HG03575 (cell line): ENCODE measurements around the gene CNTROB.
"Not testable (repeated sequence)": the region's sequence is repeated elsewhere in the genome, so short reads cannot be mapped to it uniquely, and the experiment has no call there.

Source experiments
- ATAC-seq: cut with Tn5 transposase; IDR thresholded peaks from one replicate; pipeline ENCODE4 v1.9.1; 2021; ENCODE audit not compliant: unreplicated experiment, insufficient number of reproducible peaks, low FRiP score; ENCODE audit errors: extremely low read depth

CNTROB gene

DNA sequence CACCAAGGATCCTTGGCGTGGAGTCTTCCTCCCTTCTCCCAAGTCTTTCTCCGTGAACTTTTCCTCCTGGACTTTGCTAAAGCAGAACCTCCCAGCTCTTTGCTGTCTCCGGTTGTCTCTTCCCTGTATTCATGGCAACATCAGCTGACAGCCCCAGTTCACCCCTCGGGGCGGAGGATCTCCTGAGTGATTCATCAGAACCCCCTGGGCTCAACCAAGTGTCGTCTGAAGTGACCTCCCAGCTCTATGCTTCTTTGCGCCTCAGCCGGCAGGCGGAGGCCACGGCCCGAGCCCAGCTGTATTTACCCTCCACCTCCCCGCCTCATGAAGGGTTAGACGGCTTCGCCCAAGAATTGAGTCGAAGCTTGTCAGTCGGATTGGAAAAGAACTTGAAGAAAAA lies 943 bp downstream of the CNTROB start:
- no peak for ATAC-seq

DNA sequence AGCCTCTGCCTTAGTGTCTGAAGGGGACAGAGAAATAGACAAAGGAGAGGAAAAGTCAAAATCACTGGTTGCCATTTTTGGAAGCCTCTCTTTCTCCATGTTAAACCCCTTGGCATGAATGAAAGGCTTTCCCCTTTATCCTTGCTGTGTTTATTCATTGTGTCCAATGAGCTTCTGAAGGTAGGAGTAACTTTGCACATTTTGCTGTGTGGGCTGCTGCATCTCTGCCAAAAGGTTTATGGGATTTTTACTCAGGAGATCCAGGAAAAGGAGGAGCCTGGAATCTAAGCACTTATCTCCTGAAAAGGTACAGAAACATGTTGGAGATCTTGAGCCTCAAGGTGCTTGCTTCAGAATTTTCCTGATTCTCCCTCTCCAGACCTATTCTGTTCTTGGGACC lies 3.9 kb downstream of the CNTROB start:
- ATAC-seq = no peak

DNA sequence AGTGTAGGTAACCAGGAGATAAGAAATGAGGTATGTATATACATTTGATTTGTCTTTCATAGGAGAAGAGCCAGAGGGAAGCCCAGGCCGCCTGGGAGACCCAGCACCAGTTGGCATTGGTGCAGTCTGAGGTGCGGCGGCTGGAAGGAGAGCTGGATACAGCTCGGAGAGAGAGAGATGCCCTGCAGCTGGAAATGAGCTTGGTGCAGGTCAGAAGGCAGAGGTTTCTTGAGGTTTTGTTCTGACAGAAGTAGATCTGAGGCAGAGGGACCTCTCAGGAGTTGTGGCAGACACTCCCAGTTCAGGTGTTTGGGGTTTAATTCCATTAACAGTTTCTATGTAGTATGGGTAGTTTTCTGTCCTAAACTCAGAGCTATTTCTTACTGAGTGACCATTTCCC lies 8.0 kb downstream of the CNTROB start:
- ATAC-seq = no peak

DNA sequence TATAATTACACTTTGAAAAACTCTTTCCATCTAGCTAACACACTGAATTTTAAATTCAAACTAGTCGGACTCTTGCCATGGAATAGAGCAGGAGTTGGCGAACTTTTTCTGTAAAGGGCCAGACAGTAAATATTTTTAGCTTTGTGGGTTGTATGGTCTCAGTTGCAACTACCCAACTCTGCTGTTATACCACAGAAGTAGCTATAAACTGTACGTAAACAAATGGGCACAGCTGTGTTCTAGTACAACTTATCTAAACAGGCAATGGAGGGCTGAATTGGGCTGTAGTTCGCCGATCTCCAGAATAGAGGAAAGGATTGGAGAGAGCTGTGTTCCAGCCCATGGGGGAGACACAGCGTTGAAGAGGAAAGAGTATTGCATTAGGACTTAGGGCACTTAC lies 8.7 kb downstream of the CNTROB start:
- no peak for ATAC-seq

DNA sequence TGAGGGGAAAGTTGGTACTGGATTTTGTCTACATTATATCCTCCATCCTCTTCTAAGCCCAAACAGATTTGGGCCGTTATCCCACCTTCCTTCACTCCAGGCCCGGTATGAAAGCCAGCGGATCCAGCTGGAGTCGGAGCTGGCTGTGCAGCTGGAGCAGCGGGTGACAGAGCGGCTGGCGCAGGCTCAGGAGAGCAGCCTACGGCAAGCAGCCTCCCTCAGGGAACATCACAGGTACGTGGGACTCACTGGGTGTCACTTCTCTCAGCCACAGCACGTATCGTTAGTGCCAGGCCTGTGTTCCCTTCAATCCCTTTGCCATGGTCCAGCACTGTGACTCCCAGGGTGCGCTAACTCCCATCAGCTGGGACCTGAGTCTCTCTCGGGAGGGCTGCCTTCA lies 11.3 kb downstream of the CNTROB start:
- ATAC-seq = no peak

DNA sequence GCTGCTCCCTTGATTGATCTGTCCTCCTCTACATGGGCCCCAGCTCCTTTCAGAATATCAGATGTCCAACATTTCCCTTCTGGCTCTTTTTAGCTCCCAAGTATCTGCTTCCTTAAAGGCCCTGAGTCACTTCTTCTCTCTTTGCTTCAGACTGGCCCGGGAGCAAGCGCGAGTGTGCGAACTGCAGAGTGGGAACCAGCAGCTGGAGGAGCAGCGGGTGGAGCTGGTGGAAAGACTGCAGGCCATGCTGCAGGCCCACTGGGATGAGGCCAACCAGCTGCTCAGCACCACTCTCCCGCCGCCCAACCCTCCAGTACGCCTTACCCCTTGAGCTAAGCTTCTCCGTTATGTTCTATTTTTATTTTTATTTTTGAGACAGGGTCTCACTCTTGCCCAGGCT lies 12.3 kb downstream of the CNTROB start:
- no peak for ATAC-seq

DNA sequence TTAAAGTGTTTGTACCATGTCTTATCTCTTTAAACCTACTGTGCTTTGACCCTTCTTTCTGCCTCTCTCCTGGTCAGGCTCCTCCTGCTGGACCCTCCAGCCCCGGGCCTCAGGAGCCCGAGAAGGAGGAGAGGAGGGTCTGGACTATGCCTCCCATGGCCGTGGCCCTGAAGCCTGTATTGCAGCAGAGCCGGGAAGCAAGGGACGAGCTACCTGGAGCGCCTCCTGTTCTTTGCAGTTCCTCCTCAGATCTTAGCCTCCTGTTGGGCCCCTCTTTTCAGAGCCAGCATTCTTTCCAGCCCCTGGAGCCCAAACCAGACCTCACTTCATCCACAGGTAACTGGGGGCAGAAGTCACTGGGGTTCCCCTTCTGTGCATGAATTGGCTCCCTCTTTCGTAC lies 13.6 kb downstream of the CNTROB start:
- ATAC-seq = no peak

DNA sequence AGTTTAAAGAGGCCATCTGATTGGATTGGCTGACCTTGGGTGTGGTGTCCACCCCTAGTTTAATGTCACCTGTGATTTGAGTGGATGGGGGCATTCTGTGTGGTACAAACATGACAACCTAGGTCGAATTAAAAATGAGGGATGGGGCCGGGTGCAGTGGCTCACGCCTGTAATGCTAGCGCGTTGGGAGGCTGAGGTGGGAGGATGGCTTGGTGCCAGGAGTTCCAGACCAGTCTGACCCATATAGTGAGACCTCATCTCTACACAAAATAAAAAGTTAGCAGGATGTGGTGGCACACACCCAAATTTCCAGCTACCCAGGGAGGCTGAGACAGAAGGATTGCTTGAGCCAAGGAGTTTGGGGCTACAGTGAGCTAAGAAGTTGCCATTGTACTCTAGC lies 14.4 kb downstream of the CNTROB start:
- no peak for ATAC-seq

DNA sequence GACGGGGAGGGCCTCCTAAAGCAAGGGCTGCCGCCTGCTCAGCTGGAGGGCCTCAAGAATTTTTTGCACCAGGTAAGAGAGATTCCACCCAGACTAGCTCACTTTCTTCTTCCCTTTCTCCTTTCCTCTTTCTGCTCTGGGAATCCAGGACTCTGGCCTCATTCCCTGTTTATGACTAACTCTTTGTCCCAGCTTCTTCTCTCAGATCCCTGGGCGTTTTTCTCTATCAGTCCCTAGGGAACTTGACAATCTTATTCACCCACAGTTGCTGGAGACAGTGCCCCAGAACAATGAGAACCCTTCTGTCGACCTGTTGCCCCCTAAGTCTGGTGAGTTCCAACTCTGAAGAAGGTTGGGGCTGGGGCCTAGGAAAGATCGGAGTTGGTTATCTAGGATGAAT lies 15.6 kb downstream of the CNTROB start:
- no peak for ATAC-seq

DNA sequence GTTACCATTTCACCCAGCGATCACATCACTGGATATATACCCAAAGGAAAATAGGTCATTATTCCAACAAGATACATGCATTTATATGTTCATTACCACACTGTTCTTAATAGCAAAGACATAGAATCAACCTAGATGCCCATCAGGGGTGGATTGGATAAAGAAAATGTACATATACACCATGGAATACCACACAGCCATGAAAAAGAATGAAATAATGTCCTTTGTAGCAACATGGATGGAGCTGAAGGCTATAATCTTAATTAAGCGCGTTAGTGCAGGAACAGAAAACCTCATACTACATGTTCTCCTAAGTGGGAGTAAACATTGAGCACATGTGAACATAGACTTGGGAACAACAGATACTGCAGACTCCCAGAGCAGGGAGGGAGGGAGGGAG lies 18.6 kb downstream of the CNTROB start:
- ATAC-seq = no peak

DNA sequence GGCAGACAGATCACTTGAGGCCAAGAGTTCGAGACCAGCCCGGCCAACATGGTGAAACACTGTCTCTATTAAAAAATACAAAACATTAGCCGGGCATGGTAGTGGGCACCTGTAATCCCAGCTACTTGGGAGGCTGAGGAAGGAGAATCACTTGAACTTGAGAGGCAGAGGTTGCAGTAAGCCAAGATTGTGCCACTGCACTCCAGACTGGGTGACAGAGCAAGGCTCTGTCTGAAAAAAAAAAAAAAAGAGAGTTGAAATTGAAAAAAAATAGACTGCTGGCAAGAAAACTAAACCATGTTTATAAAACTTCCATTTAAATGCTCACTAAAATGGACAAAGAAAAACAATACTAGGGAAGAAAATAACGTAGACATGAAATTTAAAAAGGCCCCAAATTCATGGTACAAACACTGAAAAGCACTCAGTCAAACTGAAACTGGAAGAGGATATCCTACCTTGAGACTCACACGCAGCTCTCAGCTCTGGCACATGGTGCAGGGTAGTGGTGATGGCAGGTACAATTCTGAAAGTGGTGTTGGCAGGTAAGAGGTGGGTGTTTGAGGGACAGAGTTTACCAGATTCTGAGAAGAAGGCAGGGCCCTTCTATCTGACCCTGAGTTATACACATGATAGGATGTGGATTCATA lies 19.3 kb downstream of the CNTROB start:
- no peak for ATAC-seq

DNA sequence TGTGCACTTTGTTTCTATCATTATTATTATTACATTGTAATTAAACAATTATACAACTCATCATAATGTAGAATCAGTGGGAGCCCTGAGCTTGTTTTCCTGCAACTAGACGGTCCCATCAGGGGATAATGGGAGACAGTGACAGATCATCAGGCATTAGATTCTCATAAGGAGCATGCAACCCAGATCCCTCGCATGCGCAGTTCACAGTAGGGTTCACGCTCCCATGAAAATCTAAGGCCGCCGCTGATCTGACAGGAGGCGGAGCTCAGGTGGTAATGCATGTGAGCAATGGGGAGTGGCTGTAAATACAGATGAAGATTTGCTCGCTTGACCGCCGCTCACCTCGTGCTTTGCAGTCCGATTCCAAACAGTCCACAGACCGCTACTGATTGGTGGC lies 21.3 kb downstream of the CNTROB start:
- not testable (repeated sequence) for ATAC-seq

DNA sequence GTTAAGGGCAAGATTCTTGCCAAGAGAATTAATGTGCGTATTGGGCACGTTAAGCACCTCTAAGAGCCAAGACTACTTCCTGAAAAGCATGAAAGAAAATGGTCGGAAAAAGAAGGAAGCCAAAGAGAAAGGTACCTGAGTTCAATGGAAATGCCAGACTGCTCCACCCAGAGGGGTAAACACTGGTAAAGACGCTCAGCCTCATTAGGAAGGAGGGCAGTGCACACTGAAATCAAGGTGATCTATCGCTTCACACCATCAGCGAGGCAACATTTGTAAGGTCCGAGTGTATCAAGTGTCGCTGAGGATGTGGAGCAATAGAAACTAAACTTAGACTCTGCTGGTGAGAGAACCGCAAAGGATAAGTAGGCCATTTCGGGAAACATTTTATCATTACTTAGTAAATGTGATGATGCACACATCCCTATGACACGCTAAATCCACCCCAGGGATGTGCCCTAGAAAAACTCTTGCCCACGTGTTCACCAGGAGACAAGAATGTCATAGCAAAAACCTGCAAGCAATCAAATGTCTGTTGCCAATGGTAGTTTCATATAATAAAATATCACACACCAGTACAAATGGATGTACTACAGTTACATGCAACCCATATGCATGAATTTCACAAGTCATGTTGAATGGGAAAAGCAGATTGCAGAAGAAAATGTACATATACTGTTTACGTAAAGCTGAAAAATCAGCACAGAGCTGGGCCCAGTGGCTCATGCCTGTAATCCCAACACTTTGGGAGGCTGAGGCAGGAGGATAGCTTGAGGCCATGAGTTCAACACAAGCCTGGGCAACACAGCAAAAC lies 23.6 kb downstream of the CNTROB start:
- ATAC-seq = no peak

DNA sequence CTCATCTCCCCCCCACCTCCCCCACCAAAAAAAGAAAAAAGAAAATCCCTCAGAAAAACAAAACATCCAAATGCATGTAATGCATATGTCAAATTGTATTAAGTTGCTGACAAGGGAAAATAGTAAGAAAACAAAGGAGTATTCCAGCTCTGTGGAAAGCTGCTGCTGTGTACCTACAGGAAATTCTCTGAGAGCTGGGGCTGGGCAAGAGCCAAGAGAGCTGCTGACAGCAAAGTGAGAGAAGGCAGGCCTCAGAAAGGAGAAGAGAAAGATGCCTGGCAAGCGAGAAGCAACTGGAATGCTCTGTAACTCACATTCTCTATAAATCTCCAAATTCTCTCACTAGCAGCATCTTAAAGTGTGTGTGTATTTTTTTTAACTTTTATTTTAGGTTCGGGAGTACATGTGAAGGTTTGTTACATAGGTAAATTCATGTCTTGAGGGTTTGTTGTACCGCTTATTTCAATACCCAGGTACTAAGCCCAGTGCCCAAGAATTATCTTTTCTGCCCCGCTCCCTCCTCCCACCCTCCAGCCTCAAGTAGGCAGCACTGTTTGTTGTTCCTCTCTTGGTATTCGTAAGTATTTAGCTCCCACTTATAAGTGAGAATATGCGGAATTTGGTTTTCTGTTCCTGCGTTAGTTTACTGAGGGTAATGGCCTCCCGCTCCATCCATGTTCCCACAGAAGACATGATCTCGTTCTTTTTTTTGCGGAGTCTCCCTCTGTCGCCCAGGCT lies 24.4 kb downstream of the CNTROB start:
- no peak for ATAC-seq

DNA sequence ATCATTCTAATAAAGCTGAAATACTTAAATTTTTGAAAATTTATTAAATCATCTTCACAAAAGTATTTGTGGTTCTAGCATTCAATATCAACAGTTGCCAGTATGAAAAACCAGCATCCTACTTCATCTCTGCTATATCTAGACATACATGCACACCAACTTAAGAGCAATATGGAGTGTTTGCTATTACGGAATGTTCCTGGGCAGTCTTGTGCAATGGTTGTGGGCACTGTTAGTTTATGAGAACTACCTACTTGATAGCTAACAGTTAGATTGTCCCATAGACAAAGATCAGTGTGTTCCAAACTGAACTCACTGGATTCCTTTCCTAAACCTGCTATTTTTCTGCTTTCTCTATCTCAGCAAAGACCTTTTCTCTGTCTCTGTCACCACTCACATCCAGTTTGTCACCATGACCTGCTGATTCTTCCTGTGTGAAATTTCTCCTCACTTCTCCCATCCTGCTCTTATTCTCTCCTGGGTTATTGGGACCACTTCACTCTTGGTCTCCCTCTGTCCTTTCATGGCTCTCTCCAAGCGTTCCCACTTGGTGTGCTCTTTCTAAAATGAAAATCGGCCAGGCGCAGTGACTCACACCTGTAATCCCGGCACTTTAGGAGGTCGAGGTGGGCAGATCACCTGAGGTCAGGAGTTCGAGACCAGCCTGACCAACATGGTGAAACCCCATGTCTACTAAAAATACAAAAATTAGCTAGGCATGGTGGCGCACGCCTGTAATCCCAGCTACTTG lies 27.7 kb downstream of the CNTROB start:
- ATAC-seq = no peak

DNA sequence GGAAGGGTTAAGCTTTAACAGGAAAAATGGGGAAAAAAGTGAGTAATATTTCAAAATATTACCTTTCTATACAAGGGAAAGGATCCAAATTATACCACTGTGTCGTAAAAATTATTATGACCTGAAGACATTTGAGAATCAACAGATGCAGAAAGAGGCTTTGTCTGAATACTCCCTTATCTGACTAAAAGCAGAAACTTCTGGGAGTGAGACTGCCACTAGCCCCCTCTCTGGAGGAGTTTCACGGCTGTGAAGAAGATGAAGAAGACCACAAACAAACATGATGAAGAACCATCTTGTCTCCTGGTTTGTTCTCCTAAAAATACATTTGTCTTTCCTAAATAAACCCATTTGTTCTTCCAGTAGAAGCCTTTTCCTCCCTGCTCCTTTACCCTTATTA lies 29.4 kb downstream of the CNTROB start:
- no peak for ATAC-seq

DNA sequence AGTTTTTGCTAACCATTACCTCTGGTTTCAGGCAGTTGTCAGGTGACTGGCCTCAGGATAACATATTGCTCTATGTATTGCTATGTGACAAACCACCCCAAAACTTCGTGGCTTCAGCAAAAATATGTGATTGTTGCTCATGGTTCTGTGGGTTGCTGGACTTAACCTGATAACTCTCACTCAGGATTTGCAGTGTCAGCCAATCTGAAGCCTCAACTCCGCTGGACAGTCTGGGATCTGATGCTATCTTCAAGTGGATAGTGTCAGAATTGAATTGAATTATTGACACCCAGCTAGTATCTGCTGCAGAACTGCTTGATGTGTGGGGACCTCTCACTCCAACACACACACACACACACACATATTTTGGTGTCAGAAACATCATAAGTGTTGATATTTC lies 35.7 kb downstream of the CNTROB start:
- no peak for ATAC-seq

DNA sequence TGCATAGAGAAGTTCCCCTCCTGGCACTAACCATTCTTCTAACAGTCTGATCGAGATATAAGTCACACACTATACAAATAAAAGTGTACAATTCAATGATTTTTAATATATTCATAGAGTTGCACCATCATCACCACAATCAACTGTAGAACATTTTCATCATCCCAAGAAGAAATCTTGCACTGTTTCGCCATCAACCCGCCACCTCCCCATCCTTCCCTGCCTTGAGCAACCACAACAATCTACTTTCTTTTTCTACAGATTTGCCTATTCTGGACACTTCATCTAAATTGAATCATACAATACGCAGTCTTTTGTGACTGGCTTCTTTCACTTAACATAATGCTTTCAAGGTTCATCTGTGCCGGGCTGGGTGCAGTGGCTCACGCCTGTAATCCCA lies 37.4 kb downstream of the CNTROB start:
- no peak for ATAC-seq

DNA sequence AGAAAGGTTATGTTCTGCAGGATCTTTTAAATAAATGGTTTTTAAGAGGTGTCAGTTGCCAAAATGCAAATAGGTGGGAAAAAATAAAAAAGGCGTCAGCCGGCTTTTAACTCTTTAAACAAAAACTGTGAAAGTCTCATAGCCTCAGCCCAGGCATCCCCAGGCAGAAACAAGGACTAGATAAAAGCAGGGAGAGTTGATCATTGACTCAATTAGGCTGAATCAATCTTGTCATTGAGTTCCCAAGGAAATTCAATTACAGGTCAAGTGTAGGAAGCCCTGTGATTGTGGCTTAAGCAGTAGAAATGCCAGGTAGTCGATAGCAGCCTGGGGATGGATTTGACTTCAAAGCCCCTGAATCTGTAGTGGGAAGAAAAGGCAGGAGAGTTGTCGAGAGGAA lies 39.6 kb downstream of the CNTROB start:
- ATAC-seq = no peak
